CD4-positive, CD25-positive, alpha-beta regulatory T cell (primary cell): ENCODE results near the gene IL17B. TPM values are rescaled to one million over a fixed set of nuclear protein-coding genes. Genes with fewer than 3 reads are reported as not detected.
A peak's percentile ranks its signal among the peaks of the same experiment; 100 is the strongest.

Experiments
- ATAC-seq, 2 donors: fragments of 150-1000 bp; cut with Tn5 transposase; one replicate each; pipeline ENCODE4 v1.10.0; 2021; ENCODE audit warnings: low read depth in 2 of 2, moderate number of reproducible peaks in 2 of 2, moderate library complexity in 1 of 2
- DNase-seq, 3 donors: peaks; one replicate each; pipeline versions ENCODE4 v3.0.0 to v3.0.0-alpha.2; 2012 to 2022; ENCODE audit warnings: mixed read lengths in 1 of 3
- H3K27ac ChIP-seq: one replicate; pipeline ENCODE4 v1.7.0; 2013; ENCODE audit warnings: mild to moderate bottlenecking, low read length; ENCODE audit not compliant: insufficient read depth, poor library complexity, severe bottlenecking
- H3K27me3 ChIP-seq: one replicate; pipeline ENCODE4 v1.7.0; 2013; ENCODE audit warnings: low read length; ENCODE audit not compliant: control insufficient read depth, insufficient read depth
- H3K36me3 ChIP-seq: one replicate; pipeline ENCODE4 v1.7.0; 2013; ENCODE audit warnings: mild to moderate bottlenecking, low read length, moderate library complexity; ENCODE audit not compliant: control insufficient read depth, insufficient read depth
- H3K4me1 ChIP-seq: 2 replicates; pipeline ENCODE4 v1.7.0; 2013; ENCODE audit warnings: mild to moderate bottlenecking, low read length; ENCODE audit not compliant: insufficient read depth, control insufficient read depth, poor library complexity, severe bottlenecking
- H3K4me3 ChIP-seq: one replicate; pipeline ENCODE4 v1.7.0; 2013; ENCODE audit warnings: low read depth, mild to moderate bottlenecking, low read length, moderate library complexity
- H3K9me3 ChIP-seq, 2 experiments: 1 replicate in 1 of 2; 2 replicates in 1 of 2; pipeline ENCODE4 v1.7.0; 2013; ENCODE audit warnings: low read length in 2 of 2, mild to moderate bottlenecking in 1 of 2, moderate library complexity in 1 of 2; ENCODE audit not compliant: control insufficient read depth in 2 of 2
- H3K27ac Mint-ChIP-seq, 3 donors: one replicate each; pipeline ENCODE4 v1.8.0; 2020 to 2022; ENCODE audit warnings: mild to moderate bottlenecking in 3 of 3, mixed read lengths in 3 of 3, moderate library complexity in 2 of 3
- H3K27me3 Mint-ChIP-seq: one replicate; pipeline ENCODE4 v1.8.0; 2022; ENCODE audit warnings: mild to moderate bottlenecking, mixed read lengths
- H3K36me3 Mint-ChIP-seq: one replicate; pipeline ENCODE4 v1.8.0; 2020; ENCODE audit warnings: mixed read lengths
- H3K4me1 Mint-ChIP-seq, 4 donors: one replicate each; pipeline ENCODE4 v1.8.0; 2020 to 2022; ENCODE audit warnings: mixed read lengths in 4 of 4, mild to moderate bottlenecking in 1 of 4
- H3K4me3 Mint-ChIP-seq, 4 donors: one replicate each; pipeline ENCODE4 v1.8.0; 2020 to 2022; ENCODE audit warnings: mild to moderate bottlenecking in 4 of 4, mixed read lengths in 4 of 4, moderate library complexity in 3 of 4
- H3K9me3 Mint-ChIP-seq, 7 donors: one replicate each; pipeline ENCODE4 v1.8.0; 2020 to 2022; ENCODE audit warnings: mixed read lengths in 7 of 7, mild to moderate bottlenecking in 3 of 7, moderate library complexity in 2 of 7
- polyA plus RNA-seq, 4 donors: library from polyadenylated mRNA; unstranded; fragments of 300-500 nt; fragmentation: Illumina TruSeq; gene quantifications; one replicate each; pipeline ENCODE4 v1.2.3, GENCODE V29; 2021
- total RNA-seq: library from RNA; stranded (reverse); gene quantifications from one replicate; pipeline ENCODE4 v1.2.3, GENCODE V29; 2022

IL17B gene
- total and polyA plus RNA-seq, 5 donors from 2014 or later: not detected

- Mint-ChIP-seq H3K36me3 (no peaks in the 10 kb centered on the region), H3K4me1 (peaks cover 0 to 4% (median 0%) of the 10 kb centered on the region in 4 donors), H3K4me3 (no peak overlapping the region), H3K27me3 (peaks cover 4% of the 10 kb centered on the region), H3K27ac (no peak overlapping the region), H3K9me3 (no peaks in the 10 kb centered on the region)
- Histone ChIP-seq H3K4me3 (no peak overlapping the region), H3K9me3 (no peaks in the 10 kb centered on the region), H3K27me3 (peaks cover 2% of the 10 kb centered on the region), H3K4me1 (no peaks in the 10 kb centered on the region), H3K36me3 (no peaks in the 10 kb centered on the region), H3K27ac (no peak overlapping the region)
- ATAC-seq (no peak), DNase-seq (no peak)
These were observed 44.1 kb upstream of the IL17B start for GRCh38 chr5:149423049-149423793.

DNA sequence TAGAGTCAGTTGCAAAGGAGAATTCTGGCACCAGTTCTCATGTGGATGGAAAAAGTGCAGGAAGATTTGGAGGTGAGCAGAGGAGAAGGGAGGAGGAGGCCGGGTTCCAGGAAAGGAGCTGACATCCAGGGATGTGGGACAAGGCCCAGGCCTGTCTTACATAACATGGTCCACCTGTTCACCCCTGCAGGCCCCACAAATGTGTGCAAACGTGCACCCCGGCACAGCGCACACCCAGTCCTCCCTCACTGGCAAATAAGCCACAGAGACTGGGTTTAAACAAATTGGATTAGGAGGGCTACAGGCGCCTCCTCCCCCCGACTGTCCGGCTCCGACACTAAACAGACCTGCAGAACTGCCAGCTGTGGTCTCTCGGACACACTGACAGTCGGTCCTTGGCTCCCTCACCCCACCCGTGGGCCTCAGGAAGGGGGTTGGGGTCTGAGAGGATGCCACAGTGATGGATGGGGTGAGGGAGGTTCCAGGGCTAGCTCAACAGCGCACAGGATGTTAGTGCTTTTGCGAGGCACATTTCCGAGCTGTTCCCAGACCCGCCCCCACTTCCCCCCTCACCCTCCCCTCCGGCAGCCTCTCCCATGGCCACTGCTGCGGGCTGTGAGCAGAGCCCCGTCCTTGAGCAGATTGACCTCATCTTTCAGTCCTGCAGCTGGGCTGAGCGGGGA is 43.4 kb upstream of the IL17B start:
- Mint-ChIP-seq H3K4me1 (peaks cover 0 to 4% (median 0%) of the 10 kb centered on the region in 4 donors), H3K4me3 (no peak overlapping the region), H3K27ac (no peak overlapping the region), H3K9me3 (no peaks in the 10 kb centered on the region), H3K27me3 (peaks cover 4% of the 10 kb centered on the region), H3K36me3 (no peaks in the 10 kb centered on the region)
- Histone ChIP-seq H3K9me3 (no peaks in the 10 kb centered on the region), H3K27ac (no peak overlapping the region), H3K4me1 (no peaks in the 10 kb centered on the region), H3K4me3 (no peak overlapping the region), H3K27me3 (peaks cover 2% of the 10 kb centered on the region), H3K36me3 (no peaks in the 10 kb centered on the region)
- DNase-seq (peak in 1 of 3 donors; percentile 23), ATAC-seq (peak in 1 of 2 donors; percentile 36)

GRCh38 chr5:149421834-149422233 is 42.7 kb upstream of the IL17B start:
- Histone ChIP-seq H3K27ac (no peak overlapping the region), H3K9me3 (no peaks in the 10 kb centered on the region), H3K36me3 (no peaks in the 10 kb centered on the region), H3K4me3 (no peak overlapping the region), H3K27me3 (peaks cover 2% of the 10 kb centered on the region), H3K4me1 (no peaks in the 10 kb centered on the region)
- no peak overlapping the region for H3K27ac Mint-ChIP-seq
- DNase-seq (no peak), ATAC-seq (no peak)
- peaks cover 0 to 4% (median 0%) of the 10 kb centered on the region in 4 donors for H3K4me1 Mint-ChIP-seq
- H3K4me3 Mint-ChIP-seq: no peak overlapping the region
- peaks cover 1% of the 10 kb centered on the region for H3K27me3 Mint-ChIP-seq
- H3K36me3 Mint-ChIP-seq: no peaks in the 10 kb centered on the region
- H3K9me3 Mint-ChIP-seq: no peaks in the 10 kb centered on the region

DNA sequence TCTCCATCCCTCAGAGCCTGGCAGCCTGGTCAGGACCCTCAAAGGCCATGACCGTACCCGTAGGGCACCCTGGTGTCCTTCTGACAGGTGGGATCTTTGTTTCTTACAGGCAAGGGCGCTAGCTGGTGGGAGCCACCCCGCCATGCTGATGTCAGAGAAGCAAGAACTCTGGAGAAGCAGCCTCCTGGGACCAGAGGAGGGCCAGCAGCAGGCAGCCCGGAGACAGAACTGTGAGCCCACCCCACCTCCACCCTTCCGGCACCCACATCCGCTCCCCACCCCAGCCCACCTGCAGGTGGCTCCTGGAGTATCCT is 42.2 kb upstream of the IL17B start:
- no peaks in the 10 kb centered on the region for H3K9me3 Mint-ChIP-seq
- H3K4me1 ChIP-seq: no peaks in the 10 kb centered on the region
- no peak overlapping the region for H3K27ac ChIP-seq
- H3K27me3 Mint-ChIP-seq: no peaks in the 10 kb centered on the region
- H3K9me3 ChIP-seq: no peaks in the 10 kb centered on the region
- H3K27me3 ChIP-seq: peaks cover 2% of the 10 kb centered on the region
- no peaks in the 10 kb centered on the region for H3K36me3 Mint-ChIP-seq
- no peak for ATAC-seq
- no peak for DNase-seq
- H3K4me3 ChIP-seq: no peak overlapping the region
- no peak overlapping the region for H3K27ac Mint-ChIP-seq
- no peaks in the 10 kb centered on the region for H3K36me3 ChIP-seq
- H3K4me1 Mint-ChIP-seq: peaks cover 0 to 4% (median 0%) of the 10 kb centered on the region in 4 donors
- H3K4me3 Mint-ChIP-seq: no peak overlapping the region

GRCh38 chr5:149420545-149421371 is 41.7 kb upstream of the IL17B start:
- Mint-ChIP-seq H3K36me3 (no peaks in the 10 kb centered on the region), H3K4me1 (peaks cover 0 to 4% (median 0%) of the 10 kb centered on the region in 4 donors), H3K27ac (no peak overlapping the region), H3K27me3 (peaks cover 1% of the 10 kb centered on the region), H3K4me3 (no peak overlapping the region), H3K9me3 (no peaks in the 10 kb centered on the region)
- Histone ChIP-seq H3K9me3 (no peaks in the 10 kb centered on the region), H3K27me3 (peaks cover 2% of the 10 kb centered on the region), H3K27ac (no peak overlapping the region), H3K4me3 (no peak overlapping the region), H3K36me3 (no peaks in the 10 kb centered on the region), H3K4me1 (no peaks in the 10 kb centered on the region)
- DNase-seq (no peak), ATAC-seq (no peak)

DNA sequence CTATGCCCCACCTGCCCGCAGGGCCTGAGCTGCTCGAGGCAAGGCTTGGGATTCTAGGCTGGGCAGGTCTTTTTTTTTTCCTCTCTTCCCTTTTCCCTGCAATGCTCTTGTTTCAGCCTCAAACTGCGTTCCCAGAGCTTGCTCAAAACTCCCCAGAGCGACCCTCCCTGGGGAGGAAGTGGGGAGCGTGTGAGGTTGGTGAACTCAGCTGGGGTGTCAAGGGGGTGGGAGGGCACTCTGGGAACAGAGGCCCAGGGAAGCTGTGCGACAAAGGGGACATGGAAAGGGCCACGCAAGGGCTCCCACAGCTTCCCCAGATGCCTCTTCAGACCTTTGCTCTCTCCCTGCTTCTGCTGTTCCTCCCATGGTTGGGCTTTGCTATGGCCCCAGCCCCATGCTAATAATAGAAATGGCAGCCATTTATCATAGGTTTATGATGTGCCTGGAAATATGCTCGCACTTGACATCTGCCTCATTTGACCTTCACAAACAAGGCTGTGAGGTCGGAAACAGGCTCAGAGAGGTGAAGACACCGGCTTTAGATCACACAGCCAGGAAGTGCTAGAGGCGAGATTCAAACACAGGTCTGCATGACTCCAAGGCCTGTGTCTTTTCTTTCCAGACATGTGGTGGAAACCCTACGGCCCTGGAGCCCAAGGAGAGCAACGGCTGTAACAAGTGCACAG is 40.9 kb upstream of the IL17B start:
- DNase-seq (no peak), ATAC-seq (no peak)
- Mint-ChIP-seq H3K27me3 (peaks cover 5% of the 10 kb centered on the region), H3K4me3 (no peak overlapping the region), H3K27ac (no peak overlapping the region), H3K9me3 (no peaks in the 10 kb centered on the region), H3K4me1 (peaks cover 0 to 4% (median 0%) of the 10 kb centered on the region in 4 donors), H3K36me3 (no peaks in the 10 kb centered on the region)
- no peaks in the 10 kb centered on the region for H3K36me3 ChIP-seq
- peaks cover 2% of the 10 kb centered on the region for H3K27me3 ChIP-seq
- no peak overlapping the region for H3K4me3 ChIP-seq
- H3K9me3 ChIP-seq: no peaks in the 10 kb centered on the region
- H3K27ac ChIP-seq: no peak overlapping the region
- H3K4me1 ChIP-seq: no peaks in the 10 kb centered on the region

- no peak overlapping the region for H3K27ac ChIP-seq
- ATAC-seq (no peak), DNase-seq (no peak)
- Mint-ChIP-seq H3K36me3 (peaks cover 3% of the 10 kb centered on the region), H3K4me1 (peaks cover 0 to 4% (median 0%) of the 10 kb centered on the region in 4 donors), H3K9me3 (no peaks in the 10 kb centered on the region), H3K4me3 (no peak overlapping the region), H3K27ac (no peak overlapping the region), H3K27me3 (peaks cover 5% of the 10 kb centered on the region)
- H3K4me3 ChIP-seq: no peak overlapping the region
- no peaks in the 10 kb centered on the region for H3K9me3 ChIP-seq
- H3K27me3 ChIP-seq: peaks cover 2% of the 10 kb centered on the region
- H3K36me3 ChIP-seq: no peaks in the 10 kb centered on the region
- H3K4me1 ChIP-seq: no peaks in the 10 kb centered on the region
These were observed 40.4 kb upstream of the IL17B start for GRCh38 chr5:149419532-149419858.
